ENCODE measurements around the gene DBN1. TPM values are rescaled to one million over a fixed set of nuclear protein-coding genes. Genes with fewer than 3 reads are reported as not detected.

Gene DBN1
- total RNA-seq, 1 donor: 214 TPM

- TF ChIP-seq, protein P1, sequence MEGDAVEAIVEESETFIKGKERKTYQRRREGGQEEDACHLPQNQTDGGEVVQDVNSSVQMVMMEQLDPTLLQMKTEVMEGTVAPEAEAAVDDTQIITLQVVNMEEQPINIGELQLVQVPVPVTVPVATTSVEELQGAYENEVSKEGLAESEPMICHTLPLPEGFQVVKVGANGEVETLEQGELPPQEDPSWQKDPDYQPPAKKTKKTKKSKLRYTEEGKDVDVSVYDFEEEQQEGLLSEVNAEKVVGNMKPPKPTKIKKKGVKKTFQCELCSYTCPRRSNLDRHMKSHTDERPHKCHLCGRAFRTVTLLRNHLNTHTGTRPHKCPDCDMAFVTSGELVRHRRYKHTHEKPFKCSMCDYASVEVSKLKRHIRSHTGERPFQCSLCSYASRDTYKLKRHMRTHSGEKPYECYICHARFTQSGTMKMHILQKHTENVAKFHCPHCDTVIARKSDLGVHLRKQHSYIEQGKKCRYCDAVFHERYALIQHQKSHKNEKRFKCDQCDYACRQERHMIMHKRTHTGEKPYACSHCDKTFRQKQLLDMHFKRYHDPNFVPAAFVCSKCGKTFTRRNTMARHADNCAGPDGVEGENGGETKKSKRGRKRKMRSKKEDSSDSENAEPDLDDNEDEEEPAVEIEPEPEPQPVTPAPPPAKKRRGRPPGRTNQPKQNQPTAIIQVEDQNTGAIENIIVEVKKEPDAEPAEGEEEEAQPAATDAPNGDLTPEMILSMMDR (IDR thresholded peaks at IDR 0.05; ENCODE audit: insufficient read depth, low read depth, low read length): peak; percentile 96
- no peak overlapping the region for H3K4me3 ChIP-seq (ENCODE audit: low read depth, low read length)
- peak; percentile 87 for DNase-seq (ENCODE audit: low read depth)
Observed at GRCh38 chr5:177500685-177501522, 27.5 kb upstream of the DBN1 start.

DNA sequence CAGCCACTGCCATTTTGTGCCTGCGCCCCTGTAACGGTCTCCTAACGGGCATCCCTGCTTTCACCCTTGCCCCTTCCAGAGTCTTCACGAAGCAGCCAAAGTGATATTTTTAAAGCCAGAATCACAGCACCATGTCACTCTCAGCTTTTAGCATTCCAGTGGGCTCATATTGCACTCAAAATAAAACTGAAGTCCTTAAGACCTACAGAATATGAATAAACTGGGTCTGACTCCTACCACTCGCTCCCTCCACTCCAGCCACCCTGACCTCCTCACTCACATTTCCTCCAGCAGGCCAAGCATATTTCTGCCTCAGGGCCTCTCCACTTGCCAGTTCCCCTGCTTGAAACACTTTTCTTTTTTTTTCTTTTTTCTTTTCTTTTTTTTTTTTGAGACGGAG is 26.4 kb upstream of the DBN1 start:
- no peak for DNase-seq (ENCODE audit: low read depth)
- H3K4me3 ChIP-seq (ENCODE audit: low read depth, low read length): no peak overlapping the region
- TF ChIP-seq, protein P1 (IDR thresholded peaks at IDR 0.05; ENCODE audit: insufficient read depth, low read depth, low read length): no peak

DNA sequence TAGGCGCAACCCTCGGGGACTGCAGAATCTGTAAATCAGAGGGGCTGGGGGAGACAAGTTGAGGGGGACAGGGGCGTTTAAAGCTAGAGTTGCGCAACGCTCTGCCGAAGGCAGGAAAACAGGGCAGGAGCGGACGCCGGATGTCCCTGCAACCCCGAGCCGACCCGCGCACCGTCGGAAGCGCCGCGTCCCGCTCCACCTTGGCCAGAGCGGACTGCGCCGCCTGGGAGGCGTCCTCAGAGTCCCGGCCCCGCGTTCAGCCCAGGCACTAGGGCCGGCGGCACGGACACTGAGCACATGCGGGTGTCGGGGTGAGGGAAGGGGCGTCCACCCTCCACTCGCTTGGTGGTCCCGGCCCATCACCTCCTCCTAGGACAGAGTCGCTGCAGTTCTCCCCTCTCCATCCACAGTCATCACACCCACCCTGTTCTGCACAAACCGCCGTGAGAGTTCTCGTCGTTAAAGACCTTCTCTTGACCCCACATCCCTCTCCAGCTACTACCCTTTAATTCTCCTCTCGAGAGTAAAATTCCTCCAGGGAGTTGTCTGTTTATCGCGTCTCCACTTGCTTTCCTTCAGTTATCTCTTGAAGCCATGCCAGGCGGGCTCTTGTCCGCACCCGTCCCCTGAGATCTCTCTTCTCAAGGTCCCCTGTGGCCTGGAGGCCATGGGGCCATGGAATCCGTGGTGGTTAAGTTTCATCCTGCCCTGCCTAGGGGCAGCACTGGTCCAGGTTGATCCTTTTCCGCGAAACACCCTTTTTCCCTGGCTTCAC is 24.8 kb upstream of the DBN1 start:
- TF ChIP-seq, protein P1 (IDR thresholded peaks at IDR 0.05; ENCODE audit: insufficient read depth, low read depth, low read length): no peak
- DNase-seq (ENCODE audit: low read depth): peak; percentile 28
- peak overlapping the region; percentile 90 for H3K4me3 ChIP-seq (ENCODE audit: low read depth, low read length)

- TF ChIP-seq, protein P1 (IDR thresholded peaks at IDR 0.05; ENCODE audit: insufficient read depth, low read depth, low read length): peak; percentile 19
- peak within 1 kb of the TSS; percentile 90 for H3K4me3 ChIP-seq (ENCODE audit: low read depth, low read length)
- DNase-seq (ENCODE audit: low read depth): peak; percentile 99
Observed at GRCh38 chr5:177497292-177498012, 24.0 kb upstream of the DBN1 start, which contains the start of gene PDLIM7. Gene PDLIM7, minus strand, starts transcription at chr5:177497604. Its CDS starts 1,092 bp downstream, at chr5:177496512.

DNA sequence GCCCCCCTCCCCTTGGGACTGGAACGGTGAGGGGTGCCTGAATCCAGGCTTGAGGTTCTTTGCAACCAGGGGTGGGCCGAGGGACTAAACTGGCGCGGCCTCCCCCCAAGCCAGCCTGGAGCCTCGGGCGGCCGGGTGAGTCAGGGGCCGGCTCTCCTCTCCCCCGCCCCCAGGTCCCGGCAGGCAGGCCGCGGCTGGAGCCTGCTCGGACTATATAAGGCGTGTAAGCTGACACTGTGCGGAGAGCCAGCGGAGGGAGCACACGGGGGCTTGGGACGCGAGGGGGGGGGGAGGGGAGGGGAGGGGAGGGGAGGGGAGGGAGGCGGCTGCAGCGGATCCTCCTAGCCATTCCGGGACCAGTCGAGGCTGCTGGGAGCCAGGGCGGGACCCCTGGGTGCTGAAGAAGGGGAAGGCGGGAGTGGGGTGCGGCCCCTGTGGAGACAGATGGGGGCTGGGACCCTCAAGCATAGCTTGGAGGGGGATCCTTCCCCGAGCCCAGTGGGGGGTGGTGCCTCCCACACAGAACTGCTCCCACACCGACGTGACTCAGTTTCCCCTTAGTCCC is 23.4 kb upstream of the DBN1 start:
- TF ChIP-seq, protein P1 (IDR thresholded peaks at IDR 0.05; ENCODE audit: insufficient read depth, low read depth, low read length): no peak
- peak; percentile 95 for DNase-seq (ENCODE audit: low read depth)
- H3K4me3 ChIP-seq (ENCODE audit: low read depth, low read length): peak overlapping the region; percentile 90

DNA sequence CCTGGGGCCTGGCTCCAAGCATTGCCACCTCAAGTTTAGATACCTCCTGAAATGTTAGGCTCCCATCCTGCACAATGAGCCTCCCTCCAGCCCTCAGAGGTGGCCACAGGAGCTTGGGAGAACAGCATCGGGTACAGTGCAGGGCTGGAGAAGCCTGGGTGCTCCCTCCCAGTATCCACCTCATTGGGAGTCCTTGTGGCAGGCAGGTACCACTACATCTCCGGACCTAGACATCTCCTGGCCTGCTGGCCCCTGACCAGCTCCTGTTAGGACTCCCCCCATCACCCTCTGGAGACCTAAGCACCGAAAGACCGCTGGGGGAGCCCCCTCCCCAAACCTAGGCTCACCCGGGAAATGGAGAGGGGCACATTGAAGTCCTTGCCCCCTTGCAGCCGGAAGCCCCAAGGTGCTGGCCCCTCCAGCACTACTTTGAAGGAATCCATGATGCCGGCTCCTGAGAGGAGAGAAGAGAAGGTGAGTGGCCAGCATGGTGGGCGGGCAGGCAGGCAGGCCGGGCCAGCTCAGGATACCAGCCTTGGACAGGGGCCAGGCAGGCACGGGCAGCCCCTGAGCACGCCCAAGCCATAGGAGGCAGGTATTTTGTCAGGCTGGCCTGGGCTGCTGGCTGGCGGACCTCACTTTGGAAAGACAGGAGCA is 22.8 kb upstream of the DBN1 start:
- TF ChIP-seq, protein P1 (IDR thresholded peaks at IDR 0.05; ENCODE audit: insufficient read depth, low read depth, low read length): peak; percentile 39
- peak overlapping the region; percentile 90 for H3K4me3 ChIP-seq (ENCODE audit: low read depth, low read length)
- peak; percentile 45 for DNase-seq (ENCODE audit: low read depth)
